ENCODE results near the gene NOS3.

NOS3 gene

GRCh38 chr7:150990416-150991186 is at the start of gene NOS3:
Gene NOS3, plus strand, starts transcription at chr7:150991017. Its CDS starts 2,787 bp downstream, at chr7:150993804.
- no peak for DNase-seq

- DNase-seq: no peak
Observed at GRCh38 chr7:150941351-150942000, 49.3 kb upstream of the NOS3 start.

GRCh38 chr7:150942001-150942590 is 48.7 kb upstream of the NOS3 start:
- no peak for DNase-seq

GRCh38 chr7:150942591-150943452 is 48.0 kb upstream of the NOS3 start:
- DNase-seq: no peak

GRCh38 chr7:150943453-150943814 is 47.4 kb upstream of the NOS3 start:
- DNase-seq: no peak

GRCh38 chr7:150944066-150945042 is 46.5 kb upstream of the NOS3 start:
- DNase-seq: no peak

GRCh38 chr7:150945171-150945852 is 45.5 kb upstream of the NOS3 start:
- peak; percentile 56 for DNase-seq

- peak; percentile 57 for DNase-seq
Observed at GRCh38 chr7:150945853-150946420, 44.9 kb upstream of the NOS3 start.

- DNase-seq: no peak
Observed at GRCh38 chr7:150946421-150947240, 44.2 kb upstream of the NOS3 start.

- no peak for DNase-seq
Observed at GRCh38 chr7:150947241-150947745, 43.5 kb upstream of the NOS3 start.

GRCh38 chr7:150947761-150948651 is 42.8 kb upstream of the NOS3 start:
- DNase-seq: no peak

- no peak for DNase-seq
Observed at GRCh38 chr7:150948791-150949251, 42.0 kb upstream of the NOS3 start.

- no peak for DNase-seq
Observed at GRCh38 chr7:150949564-150949963, 41.3 kb upstream of the NOS3 start.

GRCh38 chr7:150949971-150950491 is 40.8 kb upstream of the NOS3 start:
- no peak for DNase-seq

GRCh38 chr7:150950496-150951180 is 40.2 kb upstream of the NOS3 start:
- no peak for DNase-seq

- no peak for DNase-seq
Observed at GRCh38 chr7:150951181-150951520, 39.7 kb upstream of the NOS3 start.

- no peak for DNase-seq
Observed at GRCh38 chr7:150951521-150951920, 39.3 kb upstream of the NOS3 start.

Measured in retina (tissue), 1 donor.